GM12892 (cell line): ENCODE measurements around the gene ARL5A.

Experiments
- POLR2A ChIP-seq: IDR thresholded peaks from 2 replicates; pipeline ENCODE4 v1.6.1; 2011; ENCODE audit warnings: low read depth, low read length, control low read depth
- TAF1 ChIP-seq: IDR thresholded peaks from 2 replicates; pipeline ENCODE4 v1.6.1; 2011; ENCODE audit warnings: low read depth, mild to moderate bottlenecking, control low read depth, low read length, borderline replicate concordance

GRCh38 chr2:151852260-151853069, 24.2 kb upstream of the ARL5A start:
- TF ChIP-seq POLR2A (no peak), TAF1 (no peak)
